ENCODE measurements around the gene SH3GL1.

- TF ChIP-seq CTCF (conservative IDR thresholded peaks at IDR 0.05; ENCODE audit: low read length) (no peak), EZH2phosphoT487 (IDR thresholded peaks at IDR 0.05; ENCODE audit: borderline replicate concordance, low read depth, low read length) (no peak)
These were observed 70.5 kb downstream of the SH3GL1 start for GRCh38 chr19:4329858-4330257.

All from OCI-LY7 (cell line).